RWPE2 (cell line): ENCODE results near the gene PHLDA1.

ENCODE experiments used
- ATAC-seq: fragments of 200-7000 bp; cut with Tn5 transposase; 3 replicates; pipeline ENCODE4 v1.9.1; 2021; ENCODE audit warnings: low read depth
- DNase-seq: peaks from one replicate; pipeline ENCODE4 v3.0.0-alpha.2; 2020; ENCODE audit warnings: low spot score
- H3K27ac ChIP-seq: fragments of 450-650 bp; 2 replicates; pipeline ENCODE4 v1.5.1; 2017; ENCODE audit warnings: mild to moderate bottlenecking; ENCODE audit not compliant: poor library complexity, severe bottlenecking
- H3K27me3 ChIP-seq: fragments of 250-450 bp; sonication (Bioruptor Pico); 2 replicates; pipeline ENCODE4 v1.5.1; 2021; ENCODE audit warnings: mild to moderate bottlenecking, moderate library complexity; ENCODE audit not compliant: insufficient read depth, poor library complexity, severe bottlenecking
- H3K36me3 ChIP-seq: fragments of 250-450 bp; sonication (Bioruptor Pico); 2 replicates; pipeline ENCODE4 v1.5.1; 2020; ENCODE audit warnings: low read depth, mild to moderate bottlenecking, moderate library complexity
- H3K4me1 ChIP-seq: fragments of 250-450 bp; sonication (Bioruptor Pico); 2 replicates; pipeline ENCODE4 v1.5.1; 2021; ENCODE audit warnings: mild to moderate bottlenecking, moderate library complexity; ENCODE audit not compliant: insufficient read depth, poor library complexity, severe bottlenecking
- H3K4me3 ChIP-seq: fragments of 250-450 bp; sonication (Bioruptor Pico); 2 replicates; pipeline ENCODE4 v1.5.1; 2021; ENCODE audit warnings: mild to moderate bottlenecking, moderate library complexity; ENCODE audit not compliant: severe bottlenecking
- H3K9me3 ChIP-seq: fragments of 250-450 bp; sonication (Bioruptor Pico); 2 replicates; pipeline ENCODE4 v1.5.1; 2021; ENCODE audit warnings: mild to moderate bottlenecking, moderate library complexity; ENCODE audit not compliant: severe bottlenecking
- CTCF ChIP-seq: fragments of 450-650 bp; IDR thresholded peaks from one replicate; pipeline ENCODE4 v1.5.1; 2017; ENCODE audit warnings: mild to moderate bottlenecking, moderate library complexity; ENCODE audit not compliant: poor library complexity, severe bottlenecking

PHLDA1 gene

GRCh38 chr12:76065917-76066316, 34.3 kb upstream of the PHLDA1 start:
- Histone ChIP-seq H3K4me3 (no peak overlapping the region), H3K4me1 (peaks cover under 1% of the 10 kb centered on the region), H3K27me3 (no peaks in the 10 kb centered on the region), H3K27ac (no peak overlapping the region), H3K9me3 (peaks cover 13% of the 10 kb centered on the region), H3K36me3 (peaks cover 100% of the 10 kb centered on the region)
- TF ChIP-seq CTCF: no peak
- no peak for DNase-seq
- no peak for ATAC-seq

GRCh38 chr12:76064904-76065303, 33.3 kb upstream of the PHLDA1 start:
- Histone ChIP-seq H3K4me1 (no peaks in the 10 kb centered on the region), H3K9me3 (peaks cover 13% of the 10 kb centered on the region), H3K27me3 (no peaks in the 10 kb centered on the region), H3K4me3 (no peak overlapping the region), H3K27ac (no peak overlapping the region), H3K36me3 (peaks cover 100% of the 10 kb centered on the region)
- DNase-seq (no peak), ATAC-seq (no peak)
- TF ChIP-seq CTCF: no peak

GRCh38 chr12:76060111-76060510, 28.5 kb upstream of the PHLDA1 start:
- H3K9me3 ChIP-seq: peaks cover 3% of the 10 kb centered on the region
- no peak for TF ChIP-seq CTCF
- no peaks in the 10 kb centered on the region for H3K4me1 ChIP-seq
- ATAC-seq: no peak
- no peak for DNase-seq
- H3K27ac ChIP-seq: no peak overlapping the region
- H3K36me3 ChIP-seq: peaks cover 97% of the 10 kb centered on the region
- H3K4me3 ChIP-seq: no peak overlapping the region
- H3K27me3 ChIP-seq: no peaks in the 10 kb centered on the region

- no peak for TF ChIP-seq CTCF
- Histone ChIP-seq H3K9me3 (no peaks in the 10 kb centered on the region), H3K4me1 (no peaks in the 10 kb centered on the region), H3K4me3 (no peak overlapping the region), H3K27me3 (no peaks in the 10 kb centered on the region), H3K36me3 (peaks cover 97% of the 10 kb centered on the region), H3K27ac (no peak overlapping the region)
- no peak for ATAC-seq
- no peak for DNase-seq
These were observed 25.8 kb upstream of the PHLDA1 start for GRCh38 chr12:76057326-76057725.

GRCh38 chr12:76055393-76055792, 23.8 kb upstream of the PHLDA1 start:
- no peak for TF ChIP-seq CTCF
- ATAC-seq (no peak), DNase-seq (no peak)
- peaks cover 96% of the 10 kb centered on the region for H3K36me3 ChIP-seq
- H3K4me3 ChIP-seq: no peak overlapping the region
- H3K9me3 ChIP-seq: no peaks in the 10 kb centered on the region
- no peaks in the 10 kb centered on the region for H3K4me1 ChIP-seq
- H3K27ac ChIP-seq: no peak overlapping the region
- H3K27me3 ChIP-seq: no peaks in the 10 kb centered on the region
